CD4-positive, alpha-beta T cell treated with Interleukin-4 for 4 hours (primary cell): ENCODE measurements around the gene CREB3.

Experiments
- DNase-seq: peaks from one replicate; pipeline ENCODE4 v3.0.0-alpha.2; 2020

CREB3 gene

GRCh38 chr9:35750256-35750531 is 17.7 kb downstream of the CREB3 start:
- no peak for DNase-seq

GRCh38 chr9:35753466-35753865 is 21.0 kb downstream of the CREB3 start:
- no peak for DNase-seq

- DNase-seq, result no peak
Measured at GRCh38 chr9:35754264-35754663, 21.8 kb downstream of the CREB3 start, which contains the start of gene MSMP. Gene MSMP (minus strand): TSS chr9:35754276. CDS start chr9:35754129, 147 bp downstream.

GRCh38 chr9:35755071-35755470 is 22.6 kb downstream of the CREB3 start:
- DNase-seq, result no peak

GRCh38 chr9:35756275-35757225 is 24.1 kb downstream of the CREB3 start:
- peak; percentile 69 for DNase-seq

GRCh38 chr9:35757226-35757891 is 24.9 kb downstream of the CREB3 start:
- DNase-seq, result no peak

GRCh38 chr9:35757892-35758275 is 25.4 kb downstream of the CREB3 start:
- no peak for DNase-seq

- DNase-seq, result no peak
Measured at GRCh38 chr9:35758475-35759050, 26.1 kb downstream of the CREB3 start.

- DNase-seq, result no peak
Measured at GRCh38 chr9:35759795-35760194, 27.3 kb downstream of the CREB3 start.

GRCh38 chr9:35760651-35761050 is 28.2 kb downstream of the CREB3 start:
- no peak for DNase-seq

- no peak for DNase-seq
Measured at GRCh38 chr9:35763181-35763580, 30.7 kb downstream of the CREB3 start.

- no peak for DNase-seq
Measured at GRCh38 chr9:35763803-35764202, 31.3 kb downstream of the CREB3 start.

- DNase-seq, result no peak
Measured at GRCh38 chr9:35766997-35767396, 34.5 kb downstream of the CREB3 start.

- DNase-seq, result no peak
Measured at GRCh38 chr9:35767458-35767857, 35.0 kb downstream of the CREB3 start.

GRCh38 chr9:35769763-35770162 is 37.3 kb downstream of the CREB3 start:
- no peak for DNase-seq

GRCh38 chr9:35771075-35771433 is 38.6 kb downstream of the CREB3 start:
- DNase-seq, result no peak

- DNase-seq, result no peak
Measured at GRCh38 chr9:35771534-35771933, 39.1 kb downstream of the CREB3 start.

- DNase-seq, result no peak
Measured at GRCh38 chr9:35771943-35772342, 39.5 kb downstream of the CREB3 start.

- DNase-seq, result no peak
Measured at GRCh38 chr9:35774907-35775635, 42.6 kb downstream of the CREB3 start.

- DNase-seq, result no peak
Measured at GRCh38 chr9:35776018-35776417, 43.6 kb downstream of the CREB3 start.

GRCh38 chr9:35778496-35778895 is 46.0 kb downstream of the CREB3 start:
- no peak for DNase-seq

GRCh38 chr9:35781066-35781465 is 48.6 kb downstream of the CREB3 start:
- no peak for DNase-seq

- DNase-seq, result no peak
Measured at GRCh38 chr9:35783418-35783817, 51.0 kb downstream of the CREB3 start.
